H1 (cell line): Measurements from ENCODE around the gene FASTK. TPM values are rescaled to one million over a fixed set of nuclear protein-coding genes. Genes with fewer than 3 reads are reported as not detected.

Experiments used
- CTCF ChIA-PET: fragments of 300-600 bp; sonication (Branson Sonifier 250); formaldehyde crosslinking; loops from one replicate; lab custom pipeline; 2021; ENCODE audit not compliant: partially characterized antibody; lab: Charles Lee
- POLR2A ChIA-PET: fragments of 300-600 bp; sonication (Branson Sonifier 250); formaldehyde crosslinking; loops from one replicate; lab custom pipeline; 2021; ENCODE audit warnings: inconsistent platforms; ENCODE audit not compliant: partially characterized antibody; lab: Charles Lee
- DNase-seq, 2 experiments: peaks; one replicate each; pipeline versions ENCODE4 v3.0.0 to v3.0.0-alpha.2; 2010 to 2022; ENCODE audit warnings: low spot score in 2 of 2, low read depth in 1 of 2, mixed read lengths in 1 of 2
- FAIRE-seq: peaks from 2 replicates; lab custom pipeline; 2011; peaks lifted over from hg19 to GRCh38; lab: Jason Lieb, UNC
- H2AFZ ChIP-seq: 2 replicates; pipeline ENCODE4 v1.8.1; 2012; ENCODE audit warnings: low read length, inconsistent platforms
- H2AK5ac ChIP-seq: 2 replicates; pipeline ENCODE4 v1.6.1; 2013; ENCODE audit warnings: low read depth, low read length
- H2BK120ac ChIP-seq: replicated peaks from 2 replicates; pipeline ENCODE3; 2013; ENCODE audit warnings: low read depth, low read length, inconsistent platforms
- H2BK12ac ChIP-seq: 2 replicates; pipeline ENCODE4 v1.6.1; 2013; ENCODE audit warnings: low read depth, low read length
- H2BK15ac ChIP-seq: 2 replicates; pipeline ENCODE4 v1.6.1; 2013; ENCODE audit warnings: low read length
- H2BK20ac ChIP-seq: 2 replicates; pipeline ENCODE4 v1.6.1; 2013; ENCODE audit warnings: low read length
- H2BK5ac ChIP-seq: 2 replicates; pipeline ENCODE4 v1.6.1; 2013; ENCODE audit warnings: low read depth, low read length
- H3K14ac ChIP-seq: 2 replicates; pipeline ENCODE4 v1.6.1; 2013; ENCODE audit warnings: inconsistent platforms; ENCODE audit not compliant: insufficient read length
- H3K18ac ChIP-seq: 2 replicates; pipeline ENCODE4 v1.6.1; 2013; ENCODE audit warnings: low read length; ENCODE audit errors: extremely low read depth
- H3K23ac ChIP-seq: 2 replicates; pipeline ENCODE4 v1.6.1; 2013; ENCODE audit warnings: inconsistent platforms; ENCODE audit not compliant: insufficient read length
- H3K23me2 ChIP-seq: 2 replicates; pipeline ENCODE4 v1.6.1; 2013; ENCODE audit warnings: low read depth, low read length
- H3K27ac ChIP-seq: 2 replicates; pipeline ENCODE4 v1.6.1; 2011; ENCODE audit warnings: low read depth, low read length, inconsistent platforms
- H3K27me3 ChIP-seq, 4 experiments: replicated peaks in 1 of 4; 1 replicate in 1 of 4; 2 replicates in 3 of 4; pipeline versions ENCODE4 v1.6.1 to v1.8.1; 2011 to 2013; ENCODE audit warnings: low read length in 3 of 4, mild to moderate bottlenecking in 3 of 4, inconsistent platforms in 2 of 4, mixed read lengths in 2 of 4, moderate library complexity in 1 of 4; ENCODE audit not compliant: control insufficient read depth in 3 of 4, insufficient read depth in 3 of 4; ENCODE audit errors: extremely low read depth in 1 of 4
- H3K36me3 ChIP-seq, 4 experiments: 2 replicates each; pipeline versions ENCODE4 v1.6.1 to v1.8.1; 2011 to 2013; ENCODE audit warnings: mild to moderate bottlenecking in 4 of 4, low read length in 3 of 4, moderate library complexity in 2 of 4, control low read depth in 1 of 4, inconsistent platforms in 1 of 4; ENCODE audit not compliant: insufficient read depth in 4 of 4, control insufficient read depth in 2 of 4
- H3K4ac ChIP-seq: replicated peaks from 2 replicates; pipeline ENCODE3; 2013; ENCODE audit warnings: low read length, low read depth, mixed read lengths, inconsistent platforms; ENCODE audit not compliant: insufficient read length
- H3K4me1 ChIP-seq, 4 experiments: replicated peaks in 1 of 4; 1 replicate in 1 of 4; 2 replicates in 3 of 4; pipeline versions ENCODE4 v1.6.1 to v1.8.1; 2011 to 2013; ENCODE audit warnings: low read length in 3 of 4, inconsistent platforms in 2 of 4, mixed read lengths in 1 of 4; ENCODE audit not compliant: insufficient read depth in 4 of 4, control insufficient read depth in 3 of 4
- H3K4me2 ChIP-seq, 2 experiments: 2 replicates each; pipeline versions ENCODE4 v1.6.1 to v1.8.1; 2011 to 2013; ENCODE audit warnings: low read depth in 2 of 2, low read length in 2 of 2, control low read depth in 1 of 2, inconsistent platforms in 1 of 2, mild to moderate bottlenecking in 1 of 2; ENCODE audit not compliant: insufficient read depth in 1 of 2
- H3K4me3 ChIP-seq, 4 experiments: fragments of 200-600, 300-600 bp in 1 of 4; sonication (generic), shearing (Covaris generic), sonication (Bioruptor Twin) in 1 of 4; 2 replicates each; pipeline versions ENCODE4 v1.5.1 to v1.8.1; 2011 to 2016; ENCODE audit warnings: low read length in 4 of 4, low read depth in 3 of 4, control low read depth in 2 of 4, inconsistent platforms in 2 of 4, mild to moderate bottlenecking in 2 of 4, mixed read lengths in 1 of 4, moderate library complexity in 1 of 4; ENCODE audit not compliant: insufficient read depth in 2 of 4; ENCODE audit errors: extremely low read depth in 1 of 4
- H3K56ac ChIP-seq: replicated peaks from 2 replicates; pipeline ENCODE3; 2013; ENCODE audit warnings: low read depth, mild to moderate bottlenecking, mixed read lengths, low read length, inconsistent platforms; ENCODE audit not compliant: insufficient read length
- H3K79me1 ChIP-seq: 2 replicates; pipeline ENCODE4 v1.6.1; 2013; ENCODE audit warnings: low read depth, low read length, control low read depth
- H3K79me2 ChIP-seq, 2 experiments: 2 replicates each; pipeline versions ENCODE4 v1.6.1 to v1.8.1; 2012 to 2013; ENCODE audit warnings: low read length in 2 of 2, mild to moderate bottlenecking in 2 of 2, inconsistent platforms in 1 of 2; ENCODE audit not compliant: insufficient read depth in 2 of 2, control insufficient read depth in 1 of 2
- H3K9ac ChIP-seq, 4 experiments: replicated peaks in 1 of 4; 1 replicate in 1 of 4; 2 replicates in 3 of 4; pipeline versions ENCODE4 v1.6.1 to v1.8.1; 2011 to 2013; ENCODE audit warnings: low read depth in 3 of 4, low read length in 3 of 4, control low read depth in 2 of 4, mild to moderate bottlenecking in 2 of 4, moderate library complexity in 2 of 4, inconsistent platforms in 1 of 4; ENCODE audit errors: extremely low read depth in 1 of 4
- H3K9me3 ChIP-seq, 2 experiments: 2 replicates each; pipeline versions ENCODE4 v1.6.1 to v1.8.1; 2012 to 2013; ENCODE audit warnings: mild to moderate bottlenecking in 2 of 2, moderate library complexity in 2 of 2, control low read depth in 1 of 2, inconsistent platforms in 1 of 2, low read depth in 1 of 2, low read length in 1 of 2, mixed read lengths in 1 of 2; ENCODE audit not compliant: insufficient read depth in 2 of 2
- H4K20me1 ChIP-seq, 2 experiments: replicated peaks in 1 of 2; 2 replicates each; pipeline versions ENCODE3 to v1.8.1; 2011 to 2013; ENCODE audit warnings: inconsistent platforms in 2 of 2, low read length in 2 of 2, mild to moderate bottlenecking in 1 of 2; ENCODE audit not compliant: insufficient read depth in 2 of 2, control insufficient read depth in 1 of 2
- H4K5ac ChIP-seq: 2 replicates; pipeline ENCODE4 v1.6.1; 2013; ENCODE audit warnings: low read length, low read depth, mixed read lengths, inconsistent platforms; ENCODE audit not compliant: insufficient read length
- H4K8ac ChIP-seq: 2 replicates; pipeline ENCODE4 v1.8.0; 2013; ENCODE audit warnings: mild to moderate bottlenecking, moderate library complexity, low read length, inconsistent platforms; ENCODE audit not compliant: insufficient read depth; ENCODE audit errors: extremely low read depth
- H4K91ac ChIP-seq: replicated peaks from 2 replicates; pipeline ENCODE3; 2013; ENCODE audit warnings: low read length, mixed read lengths, inconsistent platforms; ENCODE audit not compliant: insufficient read length
- BRCA1 ChIP-seq: IDR thresholded peaks from 2 replicates; pipeline ENCODE4 v1.6.1; 2012; ENCODE audit warnings: low read depth, low read length, improper control_type of control experiment
- CBX8 ChIP-seq: fragments of 300-800, 300-1000 bp; sonication (generic); IDR thresholded peaks from 2 replicates; pipeline ENCODE4 v1.7.1; 2016; ENCODE audit warnings: low read depth, low read length, borderline replicate concordance
- CEBPB ChIP-seq: IDR thresholded peaks from 2 replicates; pipeline ENCODE4 v1.6.1; 2012; ENCODE audit warnings: low read depth, low read length
- EZH2 ChIP-seq: fragments of 200-600 bp; sonication (generic); IDR thresholded peaks from 2 replicates; pipeline ENCODE4 v1.7.1; 2012; ENCODE audit warnings: low read depth, mild to moderate bottlenecking, moderate library complexity, low read length, inconsistent platforms; ENCODE audit not compliant: severe bottlenecking
- JUND ChIP-seq: IDR thresholded peaks from 2 replicates; pipeline ENCODE4 v1.6.1; 2011; ENCODE audit warnings: mild to moderate bottlenecking, improper control_type of control experiment, low read length
- KDM5A ChIP-seq: fragments of 200-600 bp; IDR thresholded peaks from 2 replicates; pipeline ENCODE4 v1.7.1; 2012; ENCODE audit warnings: mild to moderate bottlenecking, low read length, inconsistent platforms, mixed read lengths
- NANOG ChIP-seq: IDR thresholded peaks from 2 replicates; pipeline ENCODE4 v1.6.1; 2011; ENCODE audit warnings: low read length, low read depth, mild to moderate bottlenecking, inconsistent platforms; ENCODE audit not compliant: insufficient read depth, poor library complexity, severe bottlenecking
- NRF1 ChIP-seq: IDR thresholded peaks from 2 replicates; pipeline ENCODE4 v1.6.1; 2011; ENCODE audit warnings: mild to moderate bottlenecking, low read depth, low read length, improper control_type of control experiment
- RFX5 ChIP-seq: IDR thresholded peaks from 2 replicates; pipeline ENCODE4 v1.6.1; 2011; ENCODE audit warnings: low read depth, low read length, improper control_type of control experiment, borderline replicate concordance
- SP1 ChIP-seq: IDR thresholded peaks from 2 replicates; pipeline ENCODE4 v1.6.1; 2011; ENCODE audit warnings: low read depth, low read length
- SRF ChIP-seq: IDR thresholded peaks from 2 replicates; pipeline ENCODE4 v1.6.1; 2011; ENCODE audit warnings: mild to moderate bottlenecking, low read depth, low read length, moderate library complexity
- TEAD4 ChIP-seq: IDR thresholded peaks from 2 replicates; pipeline ENCODE4 v1.6.1; 2012; ENCODE audit warnings: low read depth, low read length, inconsistent platforms, mixed read lengths
- WGBS, 2 experiments: shearing (Covaris generic) in 1 of 2; methylation state at CpG; one replicate each; pipeline versions ENCODE4 v1.1.6 to v1.1.7; 2013 to 2015; ENCODE audit warnings: low lambda C conversion rate in 2 of 2, mixed read lengths in 2 of 2, inconsistent platforms in 1 of 2, low coverage in 1 of 2, missing lambda C conversion rate in 1 of 2; ENCODE audit not compliant: insufficient replicate concordance in 2 of 2, insufficient coverage in 1 of 2, insufficient read length in 1 of 2; ENCODE audit errors: extremely low coverage in 1 of 2, missing lambda C conversion rate in 1 of 2; 5-methylcytosine and 5-hydroxymethylcytosine counted together
- polyA plus RNA-seq, 7 experiments: library from polyadenylated mRNA; depleted of rRNA in 3 of 7; stranded (reverse) in 5 of 7; unstranded in 2 of 7; fragments of >200 nt in 5 of 7; fragments of 200-250 nt in 2 of 7; gene quantifications; 1 replicate in 5 of 7; 2 replicates in 1 of 7; 4 replicates in 1 of 7; pipeline versions ENCODE4 v1.2.1 to v1.2.3, GENCODE V29; 2011 to 2013; ENCODE audit warnings: missing spikeins in 2 of 7, mixed read lengths in 2 of 7
- total RNA-seq: library from RNA; stranded (reverse); fragmentation: NEBNext Ultra II Directional; extraction: Animal tissue kit (Norgen Biotek cat#: 25700); gene quantifications from 2 replicates; pipeline ENCODE4 v1.2.1, GENCODE V29; 2021
- TF ChIP-seq, protein P1 (sequence below): IDR thresholded peaks from 2 replicates; pipeline ENCODE4 v1.6.1; 2011; ENCODE audit warnings: low read depth, mild to moderate bottlenecking, low read length; ENCODE audit not compliant: insufficient read depth

Gene FASTK
- total and polyA plus RNA-seq, 2 of the 8 experiments (the other 6 are each of a cell fraction or from before 2014, with no cell fraction given) = 39.4 to 84.0 TPM

DNA sequence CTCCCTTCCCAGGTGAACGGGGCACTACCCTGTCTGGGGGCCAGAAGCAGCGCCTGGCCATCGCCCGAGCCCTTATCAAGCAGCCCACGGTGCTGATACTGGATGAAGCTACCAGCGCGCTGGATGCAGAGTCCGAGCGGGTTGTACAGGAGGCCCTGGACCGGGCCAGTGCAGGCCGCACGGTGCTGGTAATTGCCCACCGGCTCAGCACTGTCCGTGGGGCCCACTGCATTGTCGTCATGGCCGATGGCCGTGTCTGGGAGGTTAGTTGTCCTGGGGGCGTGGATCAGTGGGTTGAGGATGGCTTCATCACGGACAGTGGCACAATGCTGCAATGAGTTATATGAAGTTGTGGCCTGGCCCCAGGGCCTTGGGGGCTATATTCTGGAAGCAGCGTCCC, 36.6 kb downstream of the FASTK start:
- H3K9ac ChIP-seq = no peak overlapping the region
- H3K56ac ChIP-seq = no peak overlapping the region
- no peak overlapping the region for H4K91ac ChIP-seq
- H2BK5ac ChIP-seq = no peak overlapping the region
- POLR2A ChIA-PET = interaction anchor here (1.0 to 1.2 kb wide), 2 partner anchors 8 to 28 kb away, joined by 3 read pairs; no protein-coding TSS in a partner anchor
- DNase-seq (no peak), FAIRE-seq (no peak)
- no peak overlapping the region for H3K14ac ChIP-seq
- peaks cover 2 to 6% of the 10 kb centered on the region in 2 experiments for H4K20me1 ChIP-seq
- H3K9me3 ChIP-seq = no peaks in the 10 kb centered on the region
- no peaks in the 10 kb centered on the region for H3K79me1 ChIP-seq
- H2BK20ac ChIP-seq = no peak overlapping the region
- H3K4ac ChIP-seq = no peak overlapping the region
- H3K4me3 ChIP-seq = no peak overlapping the region
- no peak overlapping the region for H2AK5ac ChIP-seq
- H3K27ac ChIP-seq = no peak overlapping the region
- H2AFZ ChIP-seq = no peak overlapping the region
- CTCF ChIA-PET = interaction anchor here (3.5 kb wide), 1 partner anchor 12 kb away, joined by 20 read pairs; no protein-coding TSS in a partner anchor
- no peak overlapping the region for H2BK15ac ChIP-seq
- H2BK120ac ChIP-seq = no peak overlapping the region
- H4K5ac ChIP-seq = no peak overlapping the region
- no peaks in the 10 kb centered on the region for H3K36me3 ChIP-seq
- no peak overlapping the region for H3K23ac ChIP-seq
- WGBS, 2 experiments = 87% methylated on average over 19 of the region's 20 CpGs; no CpG with 5 or more reads in 1 of the 2 experiments
- peaks cover 0 to 9% (median 3%) of the 10 kb centered on the region in 4 experiments; a peak in 4 of 7 replicates for H3K27me3 ChIP-seq
- no peaks in the 10 kb centered on the region for H3K4me1 ChIP-seq
- H4K8ac ChIP-seq = no peak overlapping the region
- no peaks in the 10 kb centered on the region for H3K79me2 ChIP-seq
- no peaks in the 10 kb centered on the region for H3K23me2 ChIP-seq
- no peak overlapping the region for H3K18ac ChIP-seq
- no peak overlapping the region for H3K4me2 ChIP-seq
- TF ChIP-seq EZH2 (no peak), JUND (no peak), TEAD4 (no peak), SP1 (no peak), CBX8 (no peak), SRF (no peak), BRCA1 (no peak), NANOG (no peak), RFX5 (no peak), CEBPB (no peak), NRF1 (no peak), KDM5A (no peak)
- TF ChIP-seq, protein P1, sequence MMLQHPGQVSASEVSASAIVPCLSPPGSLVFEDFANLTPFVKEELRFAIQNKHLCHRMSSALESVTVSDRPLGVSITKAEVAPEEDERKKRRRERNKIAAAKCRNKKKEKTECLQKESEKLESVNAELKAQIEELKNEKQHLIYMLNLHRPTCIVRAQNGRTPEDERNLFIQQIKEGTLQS = no peak
- H2BK12ac ChIP-seq = no peak overlapping the region
